ENCODE results near the gene KRTAP15-1. TPM values are rescaled to one million over a fixed set of nuclear protein-coding genes. Genes with fewer than 3 reads are reported as not detected.

KRTAP15-1 gene
- total RNA-seq, 4 donors from 2014 or later, result not detected

- Histone ChIP-seq H3K27ac (no peak overlapping the region), H3K4me3 (no peak overlapping the region), H3K4me1 (no peaks in the 10 kb centered on the region), H3K9me3 (peaks cover 0 to 11% (median 8%) of the 10 kb centered on the region in 3 donors), H3K36me3 (no peaks in the 10 kb centered on the region), H3K27me3 (no peaks in the 10 kb centered on the region)
- 53% methylated on average over 2 of the region's 2 CpGs; no CpG with 5 or more reads in 1 of the 2 donors for WGBS, 2 donors
- intact Hi-C loops (cut with DNase I), result no loop called here
- no peak for DNase-seq
- TF ChIP-seq CTCF (IDR thresholded peaks at IDR 0.05), result no peak
- TF ChIP-seq POLR2A (IDR thresholded peaks at IDR 0.05), result no peak
These were observed 46.1 kb downstream of the KRTAP15-1 start for GRCh38 chr21:30486180-30486579.

- H3K27ac ChIP-seq, result no peak within 1 kb of the TSS
- no peaks in the 10 kb centered on the region for H3K27me3 ChIP-seq
- H3K36me3 ChIP-seq, result no peaks in the 10 kb centered on the region
- no peak for DNase-seq
- intact Hi-C loops (cut with DNase I), result no loop called here
- no peak within 1 kb of the TSS for H3K4me3 ChIP-seq
- H3K4me1 ChIP-seq, result no peaks in the 10 kb centered on the region
- WGBS, 2 donors, result 71 to 100% methylated on average over 1 to 2 of the region's 2 CpGs
- TF ChIP-seq CTCF (IDR thresholded peaks at IDR 0.05) (no peak), POLR2A (IDR thresholded peaks at IDR 0.05) (no peak)
- H3K9me3 ChIP-seq, result peaks cover 0 to 11% (median 8%) of the 10 kb centered on the region in 3 donors
These were observed 47.3 kb downstream of the KRTAP15-1 start, which contains the start of gene KRTAP19-2 for GRCh38 chr21:30487336-30487735. TSS of gene KRTAP19-2 (minus strand) at chr21:30487436. CDS start at chr21:30487348, 88 bp downstream.

Other genes with a start within 250 kb of the KRTAP15-1 start
- 1 to 10 TPM; 1.9 to 7.7 (median 3.6) TPM for gene CLDN8, start 224.2 kb upstream of the KRTAP15-1 start, total RNA-seq
- gene KRTAP24-1, start 157.3 kb upstream of the KRTAP15-1 start, total RNA-seq, result not detected
- not detected for gene KRTAP25-1, start 150.8 kb upstream of the KRTAP15-1 start, total RNA-seq
- not detected for gene KRTAP26-1, start 120.0 kb upstream of the KRTAP15-1 start, total RNA-seq
- not detected for gene KRTAP27-1, start 102.6 kb upstream of the KRTAP15-1 start, total RNA-seq
- not detected for gene KRTAP23-1, start 91.7 kb upstream of the KRTAP15-1 start, total RNA-seq
- not detected for gene KRTAP13-2, start 68.0 kb upstream of the KRTAP15-1 start, total RNA-seq
- not detected for gene KRTAP13-1, start 44.2 kb upstream of the KRTAP15-1 start, total RNA-seq
- not detected for gene KRTAP13-3, start 14.3 kb upstream of the KRTAP15-1 start, total RNA-seq
- gene KRTAP13-4, start 10.1 kb upstream of the KRTAP15-1 start, total RNA-seq, result not detected
- gene KRTAP19-1, start 40.1 kb downstream of the KRTAP15-1 start, total RNA-seq, result not detected
- gene KRTAP19-2, start 47.2 kb downstream of the KRTAP15-1 start, total RNA-seq, result not detected
- gene KRTAP19-3, start 51.7 kb downstream of the KRTAP15-1 start, total RNA-seq, result not detected
- not detected for gene KRTAP19-4, start 56.9 kb downstream of the KRTAP15-1 start, total RNA-seq
- gene KRTAP19-5, start 61.9 kb downstream of the KRTAP15-1 start, total RNA-seq, result not detected
- gene KRTAP19-6, start 101.6 kb downstream of the KRTAP15-1 start, total RNA-seq, result not detected
- not detected for gene KRTAP19-7, start 121.0 kb downstream of the KRTAP15-1 start, total RNA-seq
- gene KRTAP22-2, start 150.1 kb downstream of the KRTAP15-1 start, total RNA-seq, result not detected
- gene KRTAP6-3, start 152.2 kb downstream of the KRTAP15-1 start, total RNA-seq, result not detected
- not detected for gene KRTAP6-2, start 158.6 kb downstream of the KRTAP15-1 start, total RNA-seq
- not detected for gene KRTAP22-1, start 160.8 kb downstream of the KRTAP15-1 start, total RNA-seq
- not detected for gene KRTAP6-1, start 173.7 kb downstream of the KRTAP15-1 start, total RNA-seq
- not detected for gene KRTAP20-1, start 176.2 kb downstream of the KRTAP15-1 start, total RNA-seq
- gene KRTAP20-4, start 180.4 kb downstream of the KRTAP15-1 start, total RNA-seq, result not detected
- gene KRTAP20-2, start 194.9 kb downstream of the KRTAP15-1 start, total RNA-seq, result not detected
- gene KRTAP20-3, start 202.6 kb downstream of the KRTAP15-1 start, total RNA-seq, result not detected

Data from esophagus squamous epithelium (tissue), 5 donors.